Endothelial cell (in vitro differentiated cells): Measurements from ENCODE around the gene HSP90AB1. TPM values are rescaled to one million over a fixed set of nuclear protein-coding genes. Genes with fewer than 3 reads are reported as not detected.
A peak's percentile ranks its signal among the peaks of the same experiment; 100 is the strongest.

Source experiments
- DNase-seq: peaks from one replicate; pipeline ENCODE4 v3.0.0; 2021; ENCODE audit warnings: low spot score
- H3K27ac Mint-ChIP-seq: one replicate; pipeline ENCODE4 v1.8.0; 2021; ENCODE audit warnings: mixed read lengths, inconsistent platforms; ENCODE audit not compliant: unreplicated experiment
- H3K27me3 Mint-ChIP-seq: one replicate; pipeline ENCODE4 v1.8.0; 2021; ENCODE audit warnings: mild to moderate bottlenecking, moderate library complexity, mixed read lengths, inconsistent platforms; ENCODE audit not compliant: unreplicated experiment
- H3K36me3 Mint-ChIP-seq: one replicate; pipeline ENCODE4 v1.8.0; 2021; ENCODE audit warnings: mild to moderate bottlenecking, low read depth, mixed read lengths, inconsistent platforms; ENCODE audit not compliant: unreplicated experiment
- H3K4me1 Mint-ChIP-seq: one replicate; pipeline ENCODE4 v1.8.0; 2021; ENCODE audit warnings: mild to moderate bottlenecking, mixed read lengths, inconsistent platforms; ENCODE audit not compliant: unreplicated experiment
- H3K4me3 Mint-ChIP-seq: one replicate; pipeline ENCODE4 v1.8.0; 2021; ENCODE audit warnings: mild to moderate bottlenecking, mixed read lengths, inconsistent platforms; ENCODE audit not compliant: unreplicated experiment
- H3K9me3 Mint-ChIP-seq: one replicate; pipeline ENCODE4 v1.8.0; 2021; ENCODE audit warnings: mixed read lengths, inconsistent platforms; ENCODE audit not compliant: unreplicated experiment
- CTCF ChIP-seq: fragments of 200-600 bp; sonication (generic); IDR thresholded peaks from one replicate; pipeline ENCODE4 v1.5.0; 2021; ENCODE audit warnings: antibody characterized with exemption; ENCODE audit not compliant: unreplicated experiment
- total RNA-seq: library from RNA; stranded (reverse); fragmentation: NEBNext Ultra II Directional; extraction: Animal tissue kit (Norgen Biotek cat#: 25700); gene quantifications from one replicate; pipeline ENCODE4 v1.2.1, GENCODE V29; 2021; ENCODE audit not compliant: unreplicated experiment

HSP90AB1 gene
- total RNA-seq, 1 donor from 2014 or later = 962 TPM

- H3K27me3 Mint-ChIP-seq = peaks cover 2% of the 10 kb centered on the region
- peaks cover 38% of the 10 kb centered on the region for H3K4me1 Mint-ChIP-seq
- no peak for DNase-seq
- H3K27ac Mint-ChIP-seq = peak overlapping the region; percentile 91
- no peak for TF ChIP-seq CTCF
- no peaks in the 10 kb centered on the region for H3K36me3 Mint-ChIP-seq
- H3K9me3 Mint-ChIP-seq = no peaks in the 10 kb centered on the region
- peak overlapping the region; percentile 9 for H3K4me3 Mint-ChIP-seq
These were observed 38.9 kb upstream of the HSP90AB1 start for GRCh38 chr6:44207966-44208365.

- Mint-ChIP-seq H3K4me1 (peaks cover 21% of the 10 kb centered on the region), H3K27me3 (peaks cover 2% of the 10 kb centered on the region), H3K9me3 (no peaks in the 10 kb centered on the region), H3K36me3 (no peaks in the 10 kb centered on the region), H3K27ac (no peak overlapping the region), H3K4me3 (no peak overlapping the region)
- no peak for DNase-seq
- no peak for TF ChIP-seq CTCF
These were observed 35.6 kb upstream of the HSP90AB1 start for GRCh38 chr6:44211284-44211683.

- H3K9me3 Mint-ChIP-seq = no peaks in the 10 kb centered on the region
- no peak overlapping the region for H3K4me3 Mint-ChIP-seq
- peaks cover 23% of the 10 kb centered on the region for H3K4me1 Mint-ChIP-seq
- no peak for TF ChIP-seq CTCF
- no peaks in the 10 kb centered on the region for H3K36me3 Mint-ChIP-seq
- H3K27me3 Mint-ChIP-seq = peaks cover 1% of the 10 kb centered on the region
- H3K27ac Mint-ChIP-seq = no peak overlapping the region
- no peak for DNase-seq
These were observed 32.6 kb upstream of the HSP90AB1 start for GRCh38 chr6:44214307-44214706.

- Mint-ChIP-seq H3K4me3 (no peak within 1 kb of the TSS), H3K4me1 (peaks cover 33% of the 10 kb centered on the region), H3K36me3 (no peaks in the 10 kb centered on the region), H3K27me3 (peaks cover 4% of the 10 kb centered on the region), H3K9me3 (no peaks in the 10 kb centered on the region), H3K27ac (no peak within 1 kb of the TSS)
- DNase-seq = no peak
- no peak for TF ChIP-seq CTCF
These were observed 30.1 kb upstream of the HSP90AB1 start, which contains the start of gene MYMX for GRCh38 chr6:44216677-44217331. Gene MYMX (plus strand): TSS chr6:44216926. CDS start chr6:44217472, 546 bp downstream.

GRCh38 chr6:44217332-44218143 lies 29.4 kb upstream of the HSP90AB1 start:
- Mint-ChIP-seq H3K4me1 (peaks cover 36% of the 10 kb centered on the region), H3K9me3 (no peaks in the 10 kb centered on the region), H3K36me3 (no peaks in the 10 kb centered on the region), H3K4me3 (no peak overlapping the region), H3K27ac (no peak overlapping the region), H3K27me3 (peaks cover 4% of the 10 kb centered on the region)
- no peak for DNase-seq
- no peak for TF ChIP-seq CTCF
